ENCODE data around the gene KIAA1549.

DNA sequence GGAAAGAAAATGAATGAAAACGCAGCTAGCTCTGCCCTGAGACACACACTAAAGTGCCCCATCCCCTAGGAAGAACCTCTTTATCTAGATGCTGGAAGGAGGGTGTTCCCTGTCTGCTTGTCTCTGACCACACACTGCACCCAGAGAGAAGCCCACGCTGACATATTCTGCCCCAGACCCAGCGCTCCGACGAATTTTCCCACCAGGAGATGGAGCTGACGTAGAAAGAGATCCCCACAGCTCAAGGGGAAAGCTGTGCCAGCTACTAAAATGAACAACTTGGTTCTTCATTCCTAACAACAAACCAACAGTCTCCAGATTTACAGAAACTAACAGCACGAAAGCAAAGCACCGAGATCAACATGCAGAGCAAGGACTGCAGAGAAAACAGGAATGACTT lies 73.3 kb downstream of the KIAA1549 start:
- TF ChIP-seq, protein P1, sequence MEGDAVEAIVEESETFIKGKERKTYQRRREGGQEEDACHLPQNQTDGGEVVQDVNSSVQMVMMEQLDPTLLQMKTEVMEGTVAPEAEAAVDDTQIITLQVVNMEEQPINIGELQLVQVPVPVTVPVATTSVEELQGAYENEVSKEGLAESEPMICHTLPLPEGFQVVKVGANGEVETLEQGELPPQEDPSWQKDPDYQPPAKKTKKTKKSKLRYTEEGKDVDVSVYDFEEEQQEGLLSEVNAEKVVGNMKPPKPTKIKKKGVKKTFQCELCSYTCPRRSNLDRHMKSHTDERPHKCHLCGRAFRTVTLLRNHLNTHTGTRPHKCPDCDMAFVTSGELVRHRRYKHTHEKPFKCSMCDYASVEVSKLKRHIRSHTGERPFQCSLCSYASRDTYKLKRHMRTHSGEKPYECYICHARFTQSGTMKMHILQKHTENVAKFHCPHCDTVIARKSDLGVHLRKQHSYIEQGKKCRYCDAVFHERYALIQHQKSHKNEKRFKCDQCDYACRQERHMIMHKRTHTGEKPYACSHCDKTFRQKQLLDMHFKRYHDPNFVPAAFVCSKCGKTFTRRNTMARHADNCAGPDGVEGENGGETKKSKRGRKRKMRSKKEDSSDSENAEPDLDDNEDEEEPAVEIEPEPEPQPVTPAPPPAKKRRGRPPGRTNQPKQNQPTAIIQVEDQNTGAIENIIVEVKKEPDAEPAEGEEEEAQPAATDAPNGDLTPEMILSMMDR (optimal IDR thresholded peaks at IDR 0.05 in 1 of 3, IDR thresholded peaks at IDR 0.05 in 1 of 3, conservative IDR thresholded peaks at IDR 0.05 in 1 of 3; ENCODE audit: extremely low read depth in 1 of 3, insufficient read depth in 2 of 3, low read length in 3 of 3) = no peak
- TF ChIP-seq EZH2 (IDR thresholded peaks at IDR 0.05; ENCODE audit: low read length) = no peak

Data from keratinocyte (primary cell).